Testis (tissue), 2 donors: ENCODE measurements around the gene TRIM63.

Experiments
- CTCF ChIP-seq, 3 experiments: fragments of 450-650 bp in 2 of 3; fragments of 200-600 bp in 1 of 3; sonication (generic) in 1 of 3; IDR thresholded peaks; one replicate each; pipeline ENCODE4 v1.5.1; 2016 to 2019; ENCODE audit warnings: antibody characterized with exemption in 3 of 3, mild to moderate bottlenecking in 2 of 3, moderate library complexity in 1 of 3
- POLR2A ChIP-seq: fragments of 450-650 bp; IDR thresholded peaks from one replicate; pipeline ENCODE4 v1.6.1; 2017; ENCODE audit warnings: antibody characterized with exemption, mild to moderate bottlenecking, moderate library complexity

DNA sequence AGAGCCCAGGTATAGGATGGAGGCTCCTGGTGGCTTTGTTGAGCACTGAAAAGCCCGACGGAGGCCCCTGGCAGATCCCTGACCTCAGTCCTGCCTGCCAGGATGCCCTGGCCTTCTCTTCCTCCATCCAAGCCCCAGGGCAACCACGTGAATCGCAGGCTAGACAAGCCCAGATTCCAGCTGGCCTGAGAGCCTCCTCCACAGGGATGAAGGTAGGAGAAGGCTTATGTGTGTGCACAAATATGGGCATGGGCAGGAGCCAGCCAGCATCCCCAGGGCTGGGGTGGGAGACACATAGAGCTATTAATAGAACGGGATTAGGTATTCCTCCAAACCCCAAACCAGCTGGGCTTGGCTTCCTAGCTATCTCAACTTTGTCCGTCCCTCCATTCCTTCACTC, 49.8 kb downstream of the TRIM63 start:
- no peak for TF ChIP-seq CTCF (IDR thresholded peaks at IDR 0.05)
- TF ChIP-seq POLR2A, result no peak
